Erythroblast (primary cell): ENCODE data around the gene POLRMT.

ENCODE experiments used
- GATA1 ChIP-seq: IDR thresholded peaks from 2 replicates; pipeline ENCODE4 v1.6.1; 2011; ENCODE audit warnings: low read depth, mild to moderate bottlenecking, control low read depth, low read length, moderate library complexity
- POLR2A ChIP-seq: IDR thresholded peaks from 2 replicates; pipeline ENCODE4 v1.6.1; 2011; ENCODE audit warnings: mild to moderate bottlenecking, low read length

- TF ChIP-seq POLR2A: no peak
- no peak for TF ChIP-seq GATA1
These were observed 17.7 kb downstream of the POLRMT start for GRCh38 chr19:615619-616018.
